A673 (cell line): ENCODE data around the gene NARF.

ENCODE experiments used
- CTCF ChIP-seq: fragments of 300-800, 200-600 bp; sonication (generic); conservative IDR thresholded peaks from 2 replicates; pipeline ENCODE4 v1.5.1; 2017; ENCODE audit warnings: low read depth, mild to moderate bottlenecking, antibody characterized with exemption, low read length, moderate library complexity, mixed read lengths
- EZH2 ChIP-seq: fragments of 200-600 bp; sonication (generic); IDR thresholded peaks from 2 replicates; pipeline ENCODE4 v1.6.1; 2017; ENCODE audit warnings: borderline replicate concordance, low read depth, mild to moderate bottlenecking, mixed read lengths, antibody characterized with exemption, low read length; ENCODE audit not compliant: poor library complexity, severe bottlenecking

- no peak for TF ChIP-seq CTCF
- TF ChIP-seq EZH2 = no peak
These were observed 11.9 kb upstream of the NARF start for GRCh38 chr17:82446649-82447048.
